ENCODE data around the gene DDX10.

DNA sequence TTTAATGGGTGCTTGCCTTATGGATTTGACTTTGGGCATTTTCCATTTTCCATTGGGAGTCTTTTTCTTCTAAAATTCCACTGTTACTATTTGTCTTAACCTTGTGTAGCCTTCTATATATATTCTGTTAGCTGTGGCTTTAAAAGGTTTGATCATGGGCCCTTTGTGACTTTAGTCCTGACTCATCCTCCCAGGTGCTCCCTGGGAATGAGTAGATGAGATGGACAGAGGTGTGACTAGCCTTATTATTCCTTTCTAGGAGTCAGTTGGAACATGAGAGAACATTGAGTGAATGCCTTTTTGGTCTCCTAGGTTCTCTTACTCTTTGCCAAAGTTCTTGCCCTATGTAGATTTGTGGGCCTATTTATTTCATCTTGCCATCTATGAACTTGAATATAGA, 39.0 kb downstream of the DDX10 start:
- no peak for TF ChIP-seq RBM17 (IDR thresholded peaks at IDR 0.05; ENCODE audit: borderline replicate concordance, low read depth, low read length)
- TF ChIP-seq FOSL1 (tag; conservative IDR thresholded peaks at IDR 0.05) = no peak
- no peak for TF ChIP-seq RAD21 (CRISPR knock-in tag; conservative IDR thresholded peaks at IDR 0.05 in 1 of 2, IDR thresholded peaks at IDR 0.05 in 1 of 2)
- no peak for TF ChIP-seq ZNF274 (IDR thresholded peaks at IDR 0.05; ENCODE audit: borderline replicate concordance, low read depth, low read length)
- no peak for TF ChIP-seq TBP (optimal IDR thresholded peaks at IDR 0.05; ENCODE audit: low read depth, low read length)
- TF ChIP-seq SIN3A (IDR thresholded peaks at IDR 0.05; ENCODE audit: borderline replicate concordance in 2 of 2, control insufficient read depth in 1 of 2, low read depth in 2 of 2, low read length in 2 of 2) = no peak
- TF ChIP-seq, protein P1, sequence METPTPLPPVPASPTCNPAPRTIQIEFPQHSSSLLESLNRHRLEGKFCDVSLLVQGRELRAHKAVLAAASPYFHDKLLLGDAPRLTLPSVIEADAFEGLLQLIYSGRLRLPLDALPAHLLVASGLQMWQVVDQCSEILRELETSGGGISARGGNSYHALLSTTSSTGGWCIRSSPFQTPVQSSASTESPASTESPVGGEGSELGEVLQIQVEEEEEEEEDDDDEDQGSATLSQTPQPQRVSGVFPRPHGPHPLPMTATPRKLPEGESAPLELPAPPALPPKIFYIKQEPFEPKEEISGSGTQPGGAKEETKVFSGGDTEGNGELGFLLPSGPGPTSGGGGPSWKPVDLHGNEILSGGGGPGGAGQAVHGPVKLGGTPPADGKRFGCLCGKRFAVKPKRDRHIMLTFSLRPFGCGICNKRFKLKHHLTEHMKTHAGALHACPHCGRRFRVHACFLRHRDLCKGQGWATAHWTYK (CRISPR knock-in tag; IDR thresholded peaks at IDR 0.05) = no peak
- TF ChIP-seq, protein P2, sequence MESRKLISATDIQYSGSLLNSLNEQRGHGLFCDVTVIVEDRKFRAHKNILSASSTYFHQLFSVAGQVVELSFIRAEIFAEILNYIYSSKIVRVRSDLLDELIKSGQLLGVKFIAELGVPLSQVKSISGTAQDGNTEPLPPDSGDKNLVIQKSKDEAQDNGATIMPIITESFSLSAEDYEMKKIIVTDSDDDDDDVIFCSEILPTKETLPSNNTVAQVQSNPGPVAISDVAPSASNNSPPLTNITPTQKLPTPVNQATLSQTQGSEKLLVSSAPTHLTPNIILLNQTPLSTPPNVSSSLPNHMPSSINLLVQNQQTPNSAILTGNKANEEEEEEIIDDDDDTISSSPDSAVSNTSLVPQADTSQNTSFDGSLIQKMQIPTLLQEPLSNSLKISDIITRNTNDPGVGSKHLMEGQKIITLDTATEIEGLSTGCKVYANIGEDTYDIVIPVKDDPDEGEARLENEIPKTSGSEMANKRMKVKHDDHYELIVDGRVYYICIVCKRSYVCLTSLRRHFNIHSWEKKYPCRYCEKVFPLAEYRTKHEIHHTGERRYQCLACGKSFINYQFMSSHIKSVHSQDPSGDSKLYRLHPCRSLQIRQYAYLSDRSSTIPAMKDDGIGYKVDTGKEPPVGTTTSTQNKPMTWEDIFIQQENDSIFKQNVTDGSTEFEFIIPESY (CRISPR knock-in tag; IDR thresholded peaks at IDR 0.05) = no peak
- TF ChIP-seq, protein P3, sequence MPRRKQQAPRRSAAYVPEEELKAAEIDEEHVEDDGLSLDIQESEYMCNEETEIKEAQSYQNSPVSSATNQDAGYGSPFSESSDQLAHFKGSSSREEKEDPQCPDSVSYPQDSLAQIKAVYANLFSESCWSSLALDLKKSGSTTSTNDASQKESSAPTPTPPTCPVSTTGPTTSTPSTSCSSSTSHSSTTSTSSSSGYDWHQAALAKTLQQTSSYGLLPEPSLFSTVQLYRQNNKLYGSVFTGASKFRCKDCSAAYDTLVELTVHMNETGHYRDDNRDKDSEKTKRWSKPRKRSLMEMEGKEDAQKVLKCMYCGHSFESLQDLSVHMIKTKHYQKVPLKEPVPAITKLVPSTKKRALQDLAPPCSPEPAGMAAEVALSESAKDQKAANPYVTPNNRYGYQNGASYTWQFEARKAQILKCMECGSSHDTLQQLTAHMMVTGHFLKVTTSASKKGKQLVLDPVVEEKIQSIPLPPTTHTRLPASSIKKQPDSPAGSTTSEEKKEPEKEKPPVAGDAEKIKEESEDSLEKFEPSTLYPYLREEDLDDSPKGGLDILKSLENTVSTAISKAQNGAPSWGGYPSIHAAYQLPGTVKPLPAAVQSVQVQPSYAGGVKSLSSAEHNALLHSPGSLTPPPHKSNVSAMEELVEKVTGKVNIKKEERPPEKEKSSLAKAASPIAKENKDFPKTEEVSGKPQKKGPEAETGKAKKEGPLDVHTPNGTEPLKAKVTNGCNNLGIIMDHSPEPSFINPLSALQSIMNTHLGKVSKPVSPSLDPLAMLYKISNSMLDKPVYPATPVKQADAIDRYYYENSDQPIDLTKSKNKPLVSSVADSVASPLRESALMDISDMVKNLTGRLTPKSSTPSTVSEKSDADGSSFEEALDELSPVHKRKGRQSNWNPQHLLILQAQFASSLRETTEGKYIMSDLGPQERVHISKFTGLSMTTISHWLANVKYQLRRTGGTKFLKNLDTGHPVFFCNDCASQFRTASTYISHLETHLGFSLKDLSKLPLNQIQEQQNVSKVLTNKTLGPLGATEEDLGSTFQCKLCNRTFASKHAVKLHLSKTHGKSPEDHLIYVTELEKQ (CRISPR knock-in tag; IDR thresholded peaks at IDR 0.05) = no peak
- no peak for TF ChIP-seq CREM (IDR thresholded peaks at IDR 0.05; ENCODE audit: low read depth)
- TF ChIP-seq ESRRA (IDR thresholded peaks at IDR 0.05; ENCODE audit: borderline replicate concordance, low read depth) = no peak
- TF ChIP-seq, protein P4, sequence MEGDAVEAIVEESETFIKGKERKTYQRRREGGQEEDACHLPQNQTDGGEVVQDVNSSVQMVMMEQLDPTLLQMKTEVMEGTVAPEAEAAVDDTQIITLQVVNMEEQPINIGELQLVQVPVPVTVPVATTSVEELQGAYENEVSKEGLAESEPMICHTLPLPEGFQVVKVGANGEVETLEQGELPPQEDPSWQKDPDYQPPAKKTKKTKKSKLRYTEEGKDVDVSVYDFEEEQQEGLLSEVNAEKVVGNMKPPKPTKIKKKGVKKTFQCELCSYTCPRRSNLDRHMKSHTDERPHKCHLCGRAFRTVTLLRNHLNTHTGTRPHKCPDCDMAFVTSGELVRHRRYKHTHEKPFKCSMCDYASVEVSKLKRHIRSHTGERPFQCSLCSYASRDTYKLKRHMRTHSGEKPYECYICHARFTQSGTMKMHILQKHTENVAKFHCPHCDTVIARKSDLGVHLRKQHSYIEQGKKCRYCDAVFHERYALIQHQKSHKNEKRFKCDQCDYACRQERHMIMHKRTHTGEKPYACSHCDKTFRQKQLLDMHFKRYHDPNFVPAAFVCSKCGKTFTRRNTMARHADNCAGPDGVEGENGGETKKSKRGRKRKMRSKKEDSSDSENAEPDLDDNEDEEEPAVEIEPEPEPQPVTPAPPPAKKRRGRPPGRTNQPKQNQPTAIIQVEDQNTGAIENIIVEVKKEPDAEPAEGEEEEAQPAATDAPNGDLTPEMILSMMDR (IDR thresholded peaks at IDR 0.05 in 2 of 3, conservative IDR thresholded peaks at IDR 0.05 in 1 of 3; ENCODE audit: insufficient read depth in 2 of 3, low read depth in 1 of 3, low read length in 3 of 3) = no peak
